K562 (cell line): Measurements from ENCODE around the gene SVEP1. TPM values are rescaled to one million over a fixed set of nuclear protein-coding genes. Genes with fewer than 3 reads are reported as not detected.

ENCODE experiments used
- BRF1 ChIP-seq: IDR thresholded peaks from 3 replicates; pipeline ENCODE4 v1.6.1; 2011; ENCODE audit warnings: borderline replicate concordance, mild to moderate bottlenecking; ENCODE audit not compliant: insufficient read length; ENCODE audit errors: extremely low read depth
- GABPB2 ChIP-seq: fragments of 250-450 bp; sonication (Bioruptor Pico); conservative IDR thresholded peaks from 2 replicates; pipeline ENCODE4 v1.5.1; 2021; ENCODE audit warnings: mild to moderate bottlenecking
- NR3C1 ChIP-seq: sonication (generic); formaldehyde crosslinking; IDR thresholded peaks from 2 replicates; pipeline ENCODE4 v1.8.1; 2022; ENCODE audit warnings: missing genetic modification reagents
- XRCC4 ChIP-seq: IDR thresholded peaks from one replicate; pipeline ENCODE4 v1.6.1; 2011; ENCODE audit not compliant: insufficient read depth, insufficient read length; ENCODE audit errors: extremely low read depth
- ZC3H4 ChIP-seq: sonication (generic); formaldehyde crosslinking; IDR thresholded peaks from 2 replicates; pipeline ENCODE4 v1.9.0; 2021; ENCODE audit warnings: missing genetic modification reagents, borderline replicate concordance
- ZNF212 ChIP-seq: fragments of 450-650 bp; formaldehyde crosslinking; IDR thresholded peaks from 2 replicates; pipeline ENCODE4 v1.4.0; 2020; ENCODE audit warnings: mild to moderate bottlenecking
- ZNF512 ChIP-seq: IDR thresholded peaks from 2 replicates; pipeline ENCODE4 v1.6.1; 2016; ENCODE audit warnings: missing genetic modification characterization, missing compliant biosample characterization
- polyA plus RNA-seq, 8 experiments: library from polyadenylated mRNA; depleted of rRNA in 4 of 8; stranded (reverse) in 5 of 8; unstranded in 3 of 8; fragments of >200 nt; fragmentation: Nextera tagmentation in 2 of 8; fragmentation: Illumina TruSeq in 1 of 8; extraction: Ambion mirVana in 2 of 8; extraction: Trizol in 1 of 8; gene quantifications; 2 replicates each; pipeline versions ENCODE4 v1.2.1 to v1.2.3, GENCODE V29; 2011 to 2014; ENCODE audit warnings: inconsistent platforms in 1 of 8, missing spikeins in 1 of 8
- small RNA-seq: library from RNA; depleted of rRNA; stranded (forward); fragments of <200 nt; gene quantifications from one replicate; pipeline ENCODE3, GENCODE V24; 2014
- total RNA-seq, 7 experiments: library from RNA; depleted of rRNA in 6 of 7; stranded (reverse); fragments of >200 nt in 6 of 7; fragmentation: Illumina TruSeq in 2 of 7; extraction: Trizol in 2 of 7; gene quantifications; 2 replicates each; pipeline versions ENCODE4 v1.2.1 to v1.2.3, GENCODE V29; 2011 to 2021; ENCODE audit warnings: low replicate concordance in 1 of 7
- TF ChIP-seq, protein P1 (sequence below): fragments of 450-650 bp; IDR thresholded peaks from 2 replicates; pipeline ENCODE4 v1.6.1; 2016; ENCODE audit warnings: mild to moderate bottlenecking

Gene SVEP1
- total and polyA plus RNA-seq, 9 of the 15 experiments (the other 6 are each of a cell fraction or from before 2014, with no cell fraction given), result 0.20 to 0.84 (median 0.43) TPM

DNA sequence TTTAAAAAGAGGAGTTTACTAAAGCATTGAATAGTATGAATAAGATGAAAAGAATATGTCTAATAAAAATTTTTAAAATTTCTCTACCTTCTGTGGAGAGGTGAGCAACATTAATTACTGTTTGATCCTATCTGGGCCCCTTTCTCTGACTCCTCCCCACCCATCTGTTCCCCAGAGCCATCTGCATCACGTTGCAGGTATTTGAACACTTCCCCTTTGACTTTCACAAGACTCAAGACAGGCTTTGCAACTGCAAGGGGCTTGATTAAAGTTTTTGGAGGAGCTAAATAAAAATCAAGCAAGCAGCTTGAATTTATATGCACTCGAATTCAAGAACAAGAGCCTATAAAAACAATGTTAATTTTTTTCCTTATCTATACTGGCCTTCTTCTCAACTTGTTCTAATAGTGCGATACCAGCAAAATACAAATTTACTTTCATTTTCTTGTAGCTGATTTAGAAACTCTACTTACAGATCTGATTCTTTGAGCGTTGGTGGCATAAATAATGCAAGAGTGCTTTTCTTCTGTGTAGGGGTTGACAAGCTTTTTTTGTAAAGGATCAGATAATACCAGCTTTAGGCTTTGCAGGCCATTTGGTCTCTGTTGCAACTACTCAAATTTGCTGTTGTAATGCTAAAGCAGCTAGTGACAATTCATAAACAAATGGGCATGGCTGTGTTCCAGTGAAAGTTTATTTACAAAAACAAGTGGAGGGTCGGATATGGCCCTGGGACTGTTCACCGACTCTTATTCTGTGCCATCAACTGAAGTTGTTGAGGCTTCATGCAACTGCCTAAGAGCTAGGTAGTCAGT lies 263.1 kb downstream of the SVEP1 start (continued):
- TF ChIP-seq, protein P1, sequence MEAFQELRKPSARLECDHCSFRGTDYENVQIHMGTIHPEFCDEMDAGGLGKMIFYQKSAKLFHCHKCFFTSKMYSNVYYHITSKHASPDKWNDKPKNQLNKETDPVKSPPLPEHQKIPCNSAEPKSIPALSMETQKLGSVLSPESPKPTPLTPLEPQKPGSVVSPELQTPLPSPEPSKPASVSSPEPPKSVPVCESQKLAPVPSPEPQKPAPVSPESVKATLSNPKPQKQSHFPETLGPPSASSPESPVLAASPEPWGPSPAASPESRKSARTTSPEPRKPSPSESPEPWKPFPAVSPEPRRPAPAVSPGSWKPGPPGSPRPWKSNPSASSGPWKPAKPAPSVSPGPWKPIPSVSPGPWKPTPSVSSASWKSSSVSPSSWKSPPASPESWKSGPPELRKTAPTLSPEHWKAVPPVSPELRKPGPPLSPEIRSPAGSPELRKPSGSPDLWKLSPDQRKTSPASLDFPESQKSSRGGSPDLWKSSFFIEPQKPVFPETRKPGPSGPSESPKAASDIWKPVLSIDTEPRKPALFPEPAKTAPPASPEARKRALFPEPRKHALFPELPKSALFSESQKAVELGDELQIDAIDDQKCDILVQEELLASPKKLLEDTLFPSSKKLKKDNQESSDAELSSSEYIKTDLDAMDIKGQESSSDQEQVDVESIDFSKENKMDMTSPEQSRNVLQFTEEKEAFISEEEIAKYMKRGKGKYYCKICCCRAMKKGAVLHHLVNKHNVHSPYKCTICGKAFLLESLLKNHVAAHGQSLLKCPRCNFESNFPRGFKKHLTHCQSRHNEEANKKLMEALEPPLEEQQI, result no peak
- no peak for TF ChIP-seq ZNF512 (tag)
- TF ChIP-seq ZC3H4 (CRISPR knock-in tag), result no peak
- no peak for TF ChIP-seq ZNF212 (CRISPR knock-in tag)
- TF ChIP-seq XRCC4, result no peak
- TF ChIP-seq GABPB2 (CRISPR knock-in tag), result no peak
- TF ChIP-seq NR3C1 (CRISPR knock-in tag), result no peak
- TF ChIP-seq BRF1, result no peak

Small RNA genes within 50 kb of the gene (small RNA-seq; reads per million reads assigned to genes)
- not detected for gene RNU6-1039P

Other genes starting within 250 kb of the SVEP1 start
- not detected in 2 replicates for gene TXNDC8, start 241.9 kb downstream of the SVEP1 start, total RNA-seq (2014; rRNA removed)
- not detected in 2 replicates for gene TXNDC8, start 241.9 kb downstream of the SVEP1 start, total RNA-seq (2014; rRNA removed; fragmentation: Illumina TruSeq; extraction: Trizol)
- gene TXNDC8, start 241.9 kb downstream of the SVEP1 start, total RNA-seq (2015; rRNA removed; fragmentation: Illumina TruSeq; extraction: Trizol), result not detected in 2 replicates
- gene TXNDC8, start 241.9 kb downstream of the SVEP1 start, total RNA-seq (2021), result not detected in 2 replicates
- gene TXNDC8, start 241.9 kb downstream of the SVEP1 start, polyA plus RNA-seq (2011; rRNA removed), result not detected in 2 replicates
- not detected in 2 replicates for gene TXNDC8, start 241.9 kb downstream of the SVEP1 start, polyA plus RNA-seq (2014; fragmentation: Illumina TruSeq; extraction: Trizol)
- gene TXNDC8, start 241.9 kb downstream of the SVEP1 start, polyA plus RNA-seq (2014; fragmentation: Nextera tagmentation; extraction: Ambion mirVana), result not detected
- not detected in 2 replicates for gene TXNDC8, start 241.9 kb downstream of the SVEP1 start, polyA plus RNA-seq (2014; rRNA removed)
- not detected in 2 replicates for gene MUSK, start 89.0 kb upstream of the SVEP1 start, total RNA-seq (2014; rRNA removed)
- not detected in 2 replicates for gene MUSK, start 89.0 kb upstream of the SVEP1 start, total RNA-seq (2014; rRNA removed; fragmentation: Illumina TruSeq; extraction: Trizol)
- gene MUSK, start 89.0 kb upstream of the SVEP1 start, total RNA-seq (2015; rRNA removed; fragmentation: Illumina TruSeq; extraction: Trizol), result not detected in 2 replicates
- gene MUSK, start 89.0 kb upstream of the SVEP1 start, total RNA-seq (2021), result not detected in 2 replicates
- gene MUSK, start 89.0 kb upstream of the SVEP1 start, polyA plus RNA-seq (2011; rRNA removed), result not detected in 2 replicates
- not detected in 2 replicates for gene MUSK, start 89.0 kb upstream of the SVEP1 start, polyA plus RNA-seq (2014; fragmentation: Illumina TruSeq; extraction: Trizol)
- gene MUSK, start 89.0 kb upstream of the SVEP1 start, polyA plus RNA-seq (2014; fragmentation: Nextera tagmentation; extraction: Ambion mirVana), result not detected
- gene MUSK, start 89.0 kb upstream of the SVEP1 start, polyA plus RNA-seq (2014; rRNA removed), result not detected in 2 replicates